ENCODE results near the gene TMTC2.

DNA sequence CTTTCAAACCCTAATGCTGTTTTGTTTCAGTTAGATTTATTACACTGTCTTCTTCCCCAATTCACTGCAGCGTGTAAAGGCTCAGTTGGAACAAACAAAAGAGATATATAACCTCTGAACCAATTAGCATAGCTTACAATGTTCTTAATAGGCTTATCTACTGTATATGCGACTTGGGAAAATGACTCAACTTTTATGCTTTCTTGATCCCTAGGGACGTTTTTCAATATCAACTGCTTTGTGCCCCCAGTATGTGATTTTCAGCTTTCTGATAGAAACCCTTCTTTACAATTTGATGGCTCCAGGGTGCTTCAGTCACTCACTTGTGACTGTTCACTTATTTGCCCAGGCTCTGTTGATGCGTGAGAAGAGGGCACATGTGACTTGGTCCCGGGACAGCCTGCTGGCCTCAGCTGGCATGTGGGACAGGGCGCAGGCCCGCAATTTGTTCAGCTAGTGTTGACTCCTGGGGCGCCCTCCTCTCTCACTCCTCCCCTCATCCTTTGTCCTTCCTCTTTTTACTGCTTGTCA, 107.1 kb downstream of the TMTC2 start:
- TF ChIP-seq, protein P1, sequence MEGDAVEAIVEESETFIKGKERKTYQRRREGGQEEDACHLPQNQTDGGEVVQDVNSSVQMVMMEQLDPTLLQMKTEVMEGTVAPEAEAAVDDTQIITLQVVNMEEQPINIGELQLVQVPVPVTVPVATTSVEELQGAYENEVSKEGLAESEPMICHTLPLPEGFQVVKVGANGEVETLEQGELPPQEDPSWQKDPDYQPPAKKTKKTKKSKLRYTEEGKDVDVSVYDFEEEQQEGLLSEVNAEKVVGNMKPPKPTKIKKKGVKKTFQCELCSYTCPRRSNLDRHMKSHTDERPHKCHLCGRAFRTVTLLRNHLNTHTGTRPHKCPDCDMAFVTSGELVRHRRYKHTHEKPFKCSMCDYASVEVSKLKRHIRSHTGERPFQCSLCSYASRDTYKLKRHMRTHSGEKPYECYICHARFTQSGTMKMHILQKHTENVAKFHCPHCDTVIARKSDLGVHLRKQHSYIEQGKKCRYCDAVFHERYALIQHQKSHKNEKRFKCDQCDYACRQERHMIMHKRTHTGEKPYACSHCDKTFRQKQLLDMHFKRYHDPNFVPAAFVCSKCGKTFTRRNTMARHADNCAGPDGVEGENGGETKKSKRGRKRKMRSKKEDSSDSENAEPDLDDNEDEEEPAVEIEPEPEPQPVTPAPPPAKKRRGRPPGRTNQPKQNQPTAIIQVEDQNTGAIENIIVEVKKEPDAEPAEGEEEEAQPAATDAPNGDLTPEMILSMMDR (IDR thresholded peaks at IDR 0.05), result no peak
- TF ChIP-seq EZH2 (IDR thresholded peaks at IDR 0.05) (no peak), EZH2phosphoT487 (IDR thresholded peaks at IDR 0.05) (peak; percentile 64)
